Tibial nerve (tissue), 4 donors: Measurements from ENCODE around the gene ZBTB7C. TPM values are rescaled to one million over a fixed set of nuclear protein-coding genes. Genes with fewer than 3 reads are reported as not detected.

Experiments used
- DNase-seq, 2 donors: peaks; one replicate each; pipeline ENCODE4 v3.0.0-alpha.2; 2019; ENCODE audit warnings: low spot score in 2 of 2
- H3K27ac ChIP-seq, 4 donors: fragments of 200-600 bp; sonication (generic) in 3 of 4; one replicate each; pipeline ENCODE4 v1.5.1; 2017 to 2019; ENCODE audit warnings: mild to moderate bottlenecking in 1 of 4
- H3K27me3 ChIP-seq, 2 donors: fragments of 200-600 bp; sonication (generic) in 1 of 2; one replicate each; pipeline versions ENCODE4 v1.5.1 to v1.6.0; 2017 to 2019
- H3K36me3 ChIP-seq, 3 donors: fragments of 200-600 bp; sonication (generic); one replicate each; pipeline ENCODE4 v1.5.1; 2018 to 2019
- H3K4me1 ChIP-seq, 4 donors: fragments of 200-600 bp; sonication (generic) in 3 of 4; one replicate each; pipeline ENCODE4 v1.5.1; 2017 to 2019
- H3K4me3 ChIP-seq, 4 donors: fragments of 200-600 bp; sonication (generic) in 3 of 4; one replicate each; pipeline ENCODE4 v1.5.1; 2017 to 2019; ENCODE audit warnings: mild to moderate bottlenecking in 1 of 4, moderate library complexity in 1 of 4
- H3K9me3 ChIP-seq, 4 donors: fragments of 200-600 bp; sonication (generic) in 3 of 4; one replicate each; pipeline ENCODE4 v1.5.1; 2017 to 2019
- CTCF ChIP-seq, 5 experiments: fragments of 200-600 bp in 3 of 5; fragments of 450-650 bp in 2 of 5; sonication (generic) in 3 of 5; IDR thresholded peaks; one replicate each; pipeline ENCODE4 v1.5.1; 2016 to 2019; ENCODE audit warnings: antibody characterized with exemption in 5 of 5, mild to moderate bottlenecking in 3 of 5, moderate library complexity in 2 of 5
- EP300 ChIP-seq, 2 donors: sonication (generic); formaldehyde crosslinking; IDR thresholded peaks; one replicate each; pipeline ENCODE4 v1.6.1; 2017; ENCODE audit warnings: antibody characterized with exemption in 2 of 2, mild to moderate bottlenecking in 1 of 2
- POLR2A ChIP-seq, 2 donors: fragments of 450-650 bp; IDR thresholded peaks; one replicate each; pipeline ENCODE4 v1.6.1; 2017; ENCODE audit warnings: antibody characterized with exemption in 2 of 2, mild to moderate bottlenecking in 2 of 2, moderate library complexity in 2 of 2
- WGBS, 2 donors: methylation state at CpG; one replicate each; pipeline ENCODE4 v1.1.5; 2018; 5-methylcytosine and 5-hydroxymethylcytosine counted together
- total RNA-seq, 4 donors: library from RNA; depleted of rRNA; stranded (reverse); fragments of >200 nt; gene quantifications; one replicate each; pipeline ENCODE4 v1.1.0, GENCODE V29; 2016

Gene ZBTB7C
- total RNA-seq, 4 donors from 2014 or later: 24.6 to 95.0 (median 75.3) TPM

GRCh38 chr18:48093104-48093503, 316.1 kb downstream of the ZBTB7C start:
- Histone ChIP-seq H3K36me3 (no peaks in the 10 kb centered on the region), H3K4me1 (peaks cover 0 to 4% (median 0%) of the 10 kb centered on the region in 4 donors), H3K9me3 (no peaks in the 10 kb centered on the region), H3K27me3 (no peaks in the 10 kb centered on the region), H3K4me3 (no peak overlapping the region), H3K27ac (no peak overlapping the region)
- no peak for DNase-seq
- 80 to 85% methylated on average over 5 of the region's 5 CpGs for WGBS, 2 donors
- no peak for TF ChIP-seq EP300 (IDR thresholded peaks at IDR 0.05)
- no peak for TF ChIP-seq CTCF (IDR thresholded peaks at IDR 0.05)
- no peak for TF ChIP-seq POLR2A (IDR thresholded peaks at IDR 0.05)

GRCh38 chr18:48091869-48092497, 317.2 kb downstream of the ZBTB7C start:
- no peak for DNase-seq
- Histone ChIP-seq H3K4me1 (peaks cover 0 to 4% (median 0%) of the 10 kb centered on the region in 4 donors), H3K36me3 (no peaks in the 10 kb centered on the region), H3K27me3 (no peaks in the 10 kb centered on the region), H3K4me3 (no peak overlapping the region), H3K9me3 (no peaks in the 10 kb centered on the region), H3K27ac (no peak overlapping the region)
- WGBS, 2 donors: 86 to 93% methylated on average over 6 of the region's 6 CpGs
- TF ChIP-seq CTCF (IDR thresholded peaks at IDR 0.05): no peak
- no peak for TF ChIP-seq EP300 (IDR thresholded peaks at IDR 0.05)
- TF ChIP-seq POLR2A (IDR thresholded peaks at IDR 0.05): no peak

- no peak for DNase-seq
- 82% methylated on average over 1 of the region's 1 CpG for WGBS, 2 donors
Measured at GRCh38 chr18:48090702-48091101, 318.5 kb downstream of the ZBTB7C start.

GRCh38 chr18:48090021-48090420, 319.2 kb downstream of the ZBTB7C start:
- no peaks in the 10 kb centered on the region for H3K4me1 ChIP-seq
- TF ChIP-seq POLR2A (IDR thresholded peaks at IDR 0.05) (no peak), EP300 (IDR thresholded peaks at IDR 0.05) (no peak), CTCF (IDR thresholded peaks at IDR 0.05) (no peak)
- no peaks in the 10 kb centered on the region for H3K27me3 ChIP-seq
- no peaks in the 10 kb centered on the region for H3K9me3 ChIP-seq
- no peak for DNase-seq
- H3K4me3 ChIP-seq: no peak overlapping the region
- 86 to 91% methylated on average over 9 of the region's 9 CpGs for WGBS, 2 donors
- H3K27ac ChIP-seq: no peak overlapping the region
- H3K36me3 ChIP-seq: no peaks in the 10 kb centered on the region

More at GRCh38 chr18:48090702-48091101, 318.5 kb downstream of the ZBTB7C start:
- Histone ChIP-seq H3K9me3 (no peaks in the 10 kb centered on the region), H3K4me1 (no peaks in the 10 kb centered on the region), H3K36me3 (no peaks in the 10 kb centered on the region), H3K27ac (no peak overlapping the region), H3K4me3 (no peak overlapping the region), H3K27me3 (no peaks in the 10 kb centered on the region)
- no peak for TF ChIP-seq CTCF (IDR thresholded peaks at IDR 0.05)

- Histone ChIP-seq H3K36me3 (no peaks in the 10 kb centered on the region), H3K27ac (no peak overlapping the region), H3K27me3 (no peaks in the 10 kb centered on the region), H3K4me3 (no peak overlapping the region), H3K9me3 (no peaks in the 10 kb centered on the region), H3K4me1 (no peaks in the 10 kb centered on the region)
- TF ChIP-seq EP300 (IDR thresholded peaks at IDR 0.05) (no peak), POLR2A (IDR thresholded peaks at IDR 0.05) (no peak), CTCF (IDR thresholded peaks at IDR 0.05) (no peak)
- WGBS, 2 donors: 82 to 89% methylated on average over 4 of the region's 4 CpGs
- DNase-seq: no peak
Measured at GRCh38 chr18:48085781-48086487, 323.2 kb downstream of the ZBTB7C start.
